HCT116 (cell line): ENCODE results near the gene ASAP2. TPM values are rescaled to one million over a fixed set of nuclear protein-coding genes. Genes with fewer than 3 reads are reported as not detected.

ENCODE experiments used
- ATAC-seq: fragments of 200-7000 bp; cut with Tn5 transposase; 2 replicates; pipeline ENCODE4 v1.9.1; 2020; ENCODE audit warnings: mild to moderate bottlenecking, moderate library complexity
- BruUV-seq: library from RNA; stranded (reverse); fragments of 400-500 nt; replicated peaks from 2 replicates; lab custom pipeline; 2021; lab: Mats Ljungman, UMichigan
- CTCF ChIA-PET: fragments of 300-600 bp; sonication (Branson Sonifier 250); formaldehyde crosslinking; loops from one replicate; lab custom pipeline; 2021; ENCODE audit warnings: antibody characterized with exemption; lab: Charles Lee
- POLR2A ChIA-PET: fragments of 300-600, 350-600 bp; sonication (Branson Sonifier 250); formaldehyde crosslinking; loops from one replicate; lab custom pipeline; 2021; ENCODE audit warnings: antibody characterized with exemption; lab: Charles Lee
- RAD21 ChIA-PET, 2 experiments: fragments of 300-600 bp; sonication (Branson Sonifier 250); formaldehyde crosslinking; loops; one replicate each; lab custom pipeline; 2023; ENCODE audit warnings: low total read pairs in 2 of 2; ENCODE audit not compliant: uncharacterized antibody in 2 of 2, unreplicated experiment in 2 of 2, low non-redundant PET in 1 of 2; lab: Charles Lee
- DNase-seq: peaks from one replicate; pipeline ENCODE4 v3.0.0-alpha.2; 2010; ENCODE audit warnings: low read depth, low spot score
- H2AFZ ChIP-seq: fragments of 200-600 bp; shearing (Covaris generic), sonication (generic); 2 replicates; pipeline ENCODE4 v1.6.1; 2017; ENCODE audit warnings: low read depth, mixed run types, mixed read lengths, antibody characterized with exemption, low read length; ENCODE audit not compliant: poor library complexity, severe bottlenecking
- H3K27ac ChIP-seq: 2 replicates; pipeline ENCODE4 v1.5.1; 2012; ENCODE audit warnings: low read depth, low read length
- H3K27me3 ChIP-seq: fragments of 200-600 bp; sonication (generic); 2 replicates; pipeline ENCODE4 v1.6.1; 2016; ENCODE audit warnings: mixed run types, low read length, mixed read lengths; ENCODE audit not compliant: insufficient read depth
- H3K36me3 ChIP-seq, 2 experiments: fragments of 200-500 bp in 1 of 2; fragments of 200-600 bp in 1 of 2; sonication (Bioruptor generic) in 1 of 2; sonication (generic) in 1 of 2; 2 replicates each; pipeline versions ENCODE4 v1.5.1 to v1.6.1; 2014 to 2016; ENCODE audit warnings: low read length in 2 of 2, inconsistent platforms in 1 of 2, mixed read lengths in 1 of 2, mixed run types in 1 of 2; ENCODE audit not compliant: insufficient read depth in 2 of 2, control insufficient read depth in 1 of 2
- H3K4me1 ChIP-seq, 2 experiments: fragments of 200-600 bp in 1 of 2; sonication (generic) in 1 of 2; 2 replicates each; pipeline versions ENCODE4 v1.5.1 to v1.6.1; 2012 to 2017; ENCODE audit warnings: low read length in 2 of 2, inconsistent platforms in 1 of 2, mild to moderate bottlenecking in 1 of 2, mixed read lengths in 1 of 2, mixed run types in 1 of 2, moderate library complexity in 1 of 2; ENCODE audit not compliant: insufficient read depth in 2 of 2, control insufficient read depth in 1 of 2
- H3K4me2 ChIP-seq: fragments of 200-600 bp; sonication (generic); 2 replicates; pipeline ENCODE4 v1.6.1; 2017; ENCODE audit warnings: mixed run types, low read length, mixed read lengths
- H3K4me3 ChIP-seq, 2 experiments: fragments of 200-600 bp in 1 of 2; sonication (generic) in 1 of 2; replicated peaks in 1 of 2; 2 replicates each; pipeline ENCODE4 v1.5.1; 2011 to 2016; ENCODE audit warnings: low read length in 2 of 2, control low read depth in 1 of 2, low read depth in 1 of 2, mild to moderate bottlenecking in 1 of 2, mixed read lengths in 1 of 2, mixed run types in 1 of 2
- H3K79me2 ChIP-seq: fragments of 200-600 bp; sonication (generic); 2 replicates; pipeline ENCODE4 v1.6.1; 2017; ENCODE audit warnings: mild to moderate bottlenecking, mixed run types, low read length, moderate library complexity, mixed read lengths; ENCODE audit not compliant: insufficient read depth
- H3K9ac ChIP-seq: fragments of 200-600 bp; sonication (generic); 2 replicates; pipeline ENCODE4 v1.6.1; 2016; ENCODE audit warnings: low read length, mixed read lengths
- H3K9me2 ChIP-seq: fragments of 200-600 bp; sonication (generic), shearing (Covaris generic); 2 replicates; pipeline ENCODE4 v1.6.1; 2017; ENCODE audit warnings: mixed run types, mild to moderate bottlenecking, moderate library complexity; ENCODE audit not compliant: insufficient read depth
- H3K9me3 ChIP-seq, 2 experiments: fragments of 200-500 bp in 1 of 2; fragments of 200-600 bp in 1 of 2; sonication (Bioruptor generic) in 1 of 2; sonication (generic) in 1 of 2; 2 replicates each; pipeline ENCODE4 v1.6.1; 2014 to 2017; ENCODE audit warnings: low read length in 2 of 2, mixed read lengths in 2 of 2, inconsistent platforms in 1 of 2, low read depth in 1 of 2, mild to moderate bottlenecking in 1 of 2, mixed run types in 1 of 2, moderate library complexity in 1 of 2; ENCODE audit not compliant: control insufficient read depth in 1 of 2, insufficient read depth in 1 of 2
- H4K20me1 ChIP-seq: fragments of 200-600 bp; sonication (generic), shearing (Covaris generic); 2 replicates; pipeline ENCODE4 v1.6.1; 2017; ENCODE audit warnings: mixed run types, mild to moderate bottlenecking, moderate library complexity; ENCODE audit not compliant: insufficient read depth
- CEBPB ChIP-seq: IDR thresholded peaks from 2 replicates; pipeline ENCODE4 v1.6.1; 2012; ENCODE audit warnings: low read depth
- ELF1 ChIP-seq: IDR thresholded peaks from 2 replicates; pipeline ENCODE4 v1.6.1; 2012; ENCODE audit warnings: low read depth, borderline replicate concordance
- EZH2phosphoT487 ChIP-seq: fragments of 200-600 bp; IDR thresholded peaks from 2 replicates; pipeline ENCODE4 v1.6.1; 2018; ENCODE audit warnings: antibody characterized with exemption, borderline replicate concordance
- JUND ChIP-seq: IDR thresholded peaks from 2 replicates; pipeline ENCODE4 v1.6.1; 2012
- POLR2A ChIP-seq: IDR thresholded peaks from 2 replicates; pipeline ENCODE4 v1.7.0; 2011; ENCODE audit warnings: borderline replicate concordance; ENCODE audit not compliant: insufficient read depth, insufficient read length; ENCODE audit errors: extremely low read depth
- POLR2AphosphoS5 ChIP-seq: IDR thresholded peaks from 2 replicates; pipeline ENCODE4 v1.6.1; 2011; ENCODE audit warnings: mild to moderate bottlenecking, low read depth, low read length, moderate library complexity
- SIN3A ChIP-seq: IDR thresholded peaks from 2 replicates; pipeline ENCODE4 v1.6.1; 2012; ENCODE audit warnings: low read depth
- SP1 ChIP-seq: IDR thresholded peaks from 2 replicates; pipeline ENCODE4 v1.6.1; 2012; ENCODE audit warnings: low read depth
- YY1 ChIP-seq: IDR thresholded peaks from 2 replicates; pipeline ENCODE4 v1.6.1; 2011; ENCODE audit warnings: low read length, low read depth, moderate library complexity, mild to moderate bottlenecking; ENCODE audit not compliant: insufficient replicate concordance; ENCODE audit errors: extremely low read depth
- intact Hi-C: fragments of 100-400 bp; cut with micrococcal nuclease; formaldehyde crosslinking; loops from 2 replicates; pipeline ENCODE4 v1.10.0; 2022
- total RNA-seq: library from RNA; stranded (reverse); gene quantifications from one replicate; pipeline ENCODE4 v1.2.1, GENCODE V29; 2021; ENCODE audit not compliant: unreplicated experiment
- TF ChIP-seq, protein P1 (sequence below): IDR thresholded peaks from 2 replicates; pipeline ENCODE4 v1.6.1; 2012

The ASAP2 gene
- total RNA-seq, 1 experiment from 2014 or later, result 16.5 TPM

DNA sequence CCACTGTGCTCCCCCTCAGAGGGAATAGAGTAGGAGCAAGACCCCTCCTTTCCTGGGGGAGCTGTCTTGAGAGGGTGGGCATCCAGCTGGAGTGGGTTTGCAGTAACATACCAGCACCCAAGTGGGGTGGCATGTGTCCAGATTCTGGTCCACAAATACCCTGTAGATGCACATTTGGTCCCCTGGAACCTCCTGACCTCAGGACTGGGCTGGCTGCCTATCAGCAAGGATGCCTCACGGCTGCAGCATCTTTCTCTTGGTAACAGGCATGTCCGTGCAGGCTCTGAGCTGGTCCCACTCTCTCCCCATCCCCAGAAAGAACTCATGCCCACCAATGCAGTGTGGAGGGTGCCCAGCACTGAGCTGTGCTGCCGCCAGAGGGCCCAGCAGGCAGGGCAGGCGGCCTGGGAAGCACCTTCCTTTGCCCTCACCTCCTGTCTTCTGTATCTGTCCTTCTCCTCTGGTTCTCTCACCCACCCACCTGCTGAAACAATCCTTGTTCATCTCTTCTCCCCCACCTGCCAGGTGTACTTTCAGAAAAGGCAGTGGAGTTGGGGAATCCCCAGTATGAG, 169.3 kb downstream of the ASAP2 start:
- Histone ChIP-seq H3K9me3 (no peaks in the 10 kb centered on the region), H4K20me1 (no peaks in the 10 kb centered on the region), H3K9ac (no peak overlapping the region), H2AFZ (no peak overlapping the region), H3K36me3 (no peaks in the 10 kb centered on the region), H3K79me2 (no peaks in the 10 kb centered on the region), H3K9me2 (no peaks in the 10 kb centered on the region), H3K4me3 (no peak overlapping the region), H3K4me2 (no peak overlapping the region), H3K4me1 (peaks cover 36 to 38% of the 10 kb centered on the region in 2 experiments), H3K27ac (no peak overlapping the region), H3K27me3 (no peaks in the 10 kb centered on the region)
- RAD21 ChIA-PET, result no interaction called here
- TF ChIP-seq YY1 (no peak), ELF1 (no peak), EZH2phosphoT487 (no peak), SP1 (no peak), JUND (no peak), POLR2A (no peak), POLR2AphosphoS5 (no peak), CEBPB (no peak), SIN3A (no peak)
- TF ChIP-seq, protein P1, sequence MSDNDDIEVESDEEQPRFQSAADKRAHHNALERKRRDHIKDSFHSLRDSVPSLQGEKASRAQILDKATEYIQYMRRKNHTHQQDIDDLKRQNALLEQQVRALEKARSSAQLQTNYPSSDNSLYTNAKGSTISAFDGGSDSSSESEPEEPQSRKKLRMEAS, result no peak
- no TSS peak for BruUV-seq
- POLR2A ChIA-PET, result no interaction called here
- ATAC-seq (no peak), DNase-seq (no peak)
- CTCF ChIA-PET, result no interaction called here
- intact Hi-C loops, result no loop called here

DNA sequence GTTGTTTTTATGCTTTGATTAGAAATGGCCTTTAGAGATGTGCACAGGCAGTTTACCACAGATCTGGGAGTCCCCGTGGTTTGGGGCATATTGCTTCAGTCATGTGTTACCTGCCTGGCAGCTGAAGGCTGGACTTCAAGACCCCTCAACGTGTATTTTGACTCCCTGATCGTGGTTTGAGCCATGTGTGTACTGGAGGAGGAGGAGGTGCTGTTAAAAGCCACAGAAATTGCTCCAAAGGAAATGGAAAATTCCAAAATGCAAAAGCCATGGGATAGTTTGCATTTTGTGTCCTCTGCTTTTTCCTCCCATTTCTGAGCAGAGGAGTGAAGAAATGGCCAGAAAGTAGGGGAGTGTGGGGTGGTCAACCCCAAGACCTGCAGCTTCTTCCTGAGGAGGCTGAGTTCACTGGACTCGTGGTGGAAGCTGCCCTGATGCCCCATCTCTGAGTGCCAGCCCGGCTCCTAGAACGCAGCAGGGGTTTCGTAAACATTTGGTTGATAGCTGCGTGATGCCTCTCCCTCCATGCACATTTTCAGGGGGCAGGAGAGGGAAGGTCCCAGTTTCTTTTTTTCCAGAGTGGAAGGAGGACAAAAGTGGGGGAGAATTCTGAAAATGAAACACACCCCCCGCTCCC, 171.0 kb downstream of the ASAP2 start:
- Histone ChIP-seq H3K27ac (peak overlapping the region; percentile 52), H3K4me2 (peak overlapping the region; percentile 69)
- intact Hi-C loops, result no loop called here

More for the DNA sequence above, 171.0 kb downstream of the ASAP2 start:
- no TSS peak for BruUV-seq
- Histone ChIP-seq H3K9me2 (no peaks in the 10 kb centered on the region), H3K36me3 (no peaks in the 10 kb centered on the region), H3K4me3 (no peak overlapping the region), H3K9ac (peak overlapping the region; percentile 43), H3K9me3 (no peaks in the 10 kb centered on the region), H2AFZ (no peak overlapping the region)
- no peak for ATAC-seq
- DNase-seq, result no peak
- TF ChIP-seq JUND (no peak), EZH2phosphoT487 (no peak), YY1 (no peak)
- TF ChIP-seq, all 23 proteins: peak for 0
- ChIA-PET RAD21 (no interaction called here), CTCF (no interaction called here), POLR2A (interaction anchor here (0.6 kb wide), 1 partner anchor 10 kb away, joined by 3 read pairs; no protein-coding TSS in a partner anchor)
- Histone ChIP-seq H4K20me1 (no peaks in the 10 kb centered on the region), H3K79me2 (no peaks in the 10 kb centered on the region), H3K4me1 (peaks cover 51 to 54% of the 10 kb centered on the region in 2 experiments), H3K27me3 (no peaks in the 10 kb centered on the region)
